Hepatocyte (in vitro differentiated cells): ENCODE data around the gene FOXP4. TPM values are rescaled to one million over a fixed set of nuclear protein-coding genes. Genes with fewer than 3 reads are reported as not detected.

ENCODE experiments used
- DNase-seq: peaks from one replicate; pipeline ENCODE4 v3.0.0-alpha.2; 2016; ENCODE audit warnings: low spot score
- H2AFZ ChIP-seq: fragments of 200-600 bp; sonication (generic); 2 replicates; pipeline ENCODE4 v1.6.0; 2016; ENCODE audit warnings: antibody characterized with exemption, mild to moderate bottlenecking
- H3K27ac ChIP-seq: fragments of 200-600 bp; sonication (generic); 2 replicates; pipeline ENCODE4 v1.5.1; 2016; ENCODE audit warnings: mild to moderate bottlenecking
- H3K27me3 ChIP-seq: fragments of 200-600 bp; sonication (generic); 2 replicates; pipeline ENCODE4 v1.6.1; 2016
- H3K36me3 ChIP-seq: fragments of 200-600 bp; sonication (generic); replicated peaks from 2 replicates; pipeline ENCODE4 v1.5.1; 2016; ENCODE audit warnings: low read depth; ENCODE audit not compliant: insufficient read depth
- H3K4me1 ChIP-seq: fragments of 200-600 bp; sonication (generic); 2 replicates; pipeline ENCODE4 v1.5.1; 2016; ENCODE audit warnings: mild to moderate bottlenecking, moderate library complexity; ENCODE audit not compliant: insufficient read depth
- H3K4me2 ChIP-seq: fragments of 200-600 bp; sonication (generic); 2 replicates; pipeline ENCODE4 v1.6.0; 2016
- H3K4me3 ChIP-seq: fragments of 200-600 bp; sonication (generic); 2 replicates; pipeline ENCODE4 v1.5.1; 2016; ENCODE audit warnings: mild to moderate bottlenecking
- H3K79me2 ChIP-seq: fragments of 200-600 bp; sonication (generic); 2 replicates; pipeline ENCODE4 v1.6.0; 2017; ENCODE audit warnings: mild to moderate bottlenecking
- H3K9me2 ChIP-seq: fragments of 200-600 bp; sonication (generic); replicated peaks from 2 replicates; pipeline ENCODE4 v1.6.0; 2017; ENCODE audit warnings: mild to moderate bottlenecking; ENCODE audit not compliant: insufficient read depth
- H3K9me3 ChIP-seq: fragments of 200-600 bp; sonication (generic); 2 replicates; pipeline ENCODE4 v1.5.1; 2016; ENCODE audit warnings: low read depth, mild to moderate bottlenecking
- H4K20me1 ChIP-seq: fragments of 200-600 bp; sonication (generic); 2 replicates; pipeline ENCODE4 v1.6.0; 2016; ENCODE audit warnings: mild to moderate bottlenecking; ENCODE audit not compliant: insufficient read depth, poor library complexity, severe bottlenecking
- EZH2 ChIP-seq: fragments of 200-600 bp; sonication (generic); IDR thresholded peaks from 2 replicates; pipeline ENCODE4 v1.6.1; 2016; ENCODE audit warnings: antibody characterized with exemption, mild to moderate bottlenecking, borderline replicate concordance
- EZH2phosphoT487 ChIP-seq: fragments of 200-600 bp; sonication (generic); IDR thresholded peaks from one replicate; pipeline ENCODE4 v1.6.1; 2018; ENCODE audit warnings: antibody characterized with exemption, mild to moderate bottlenecking, low read depth, moderate library complexity; ENCODE audit not compliant: unreplicated experiment, severe bottlenecking
- WGBS: methylation state at CpG from one replicate; pipeline ENCODE4 v1.1.6; 2016; ENCODE audit warnings: low lambda C conversion rate; ENCODE audit errors: missing lambda C conversion rate; 5-methylcytosine and 5-hydroxymethylcytosine counted together
- polyA plus RNA-seq: library from polyadenylated mRNA; unstranded; fragments of >200 nt; fragmentation: Nextera tagmentation; extraction: Ambion mirVana; gene quantifications from 2 replicates; pipeline ENCODE4 v1.2.1, GENCODE V29; 2016
- total RNA-seq: library from RNA; depleted of rRNA; stranded (reverse); fragments of >200 nt; gene quantifications from 2 replicates; pipeline ENCODE4 v1.2.3, GENCODE V29; 2014
- TF ChIP-seq, protein P1 (sequence below): fragments of 200-600 bp; sonication (generic); IDR thresholded peaks from 2 replicates; pipeline ENCODE4 v1.5.1; 2016; ENCODE audit warnings: antibody characterized with exemption, mild to moderate bottlenecking; ENCODE audit not compliant: poor library complexity

The FOXP4 gene
- total and polyA plus RNA-seq, 2 experiments from 2014 or later, result 24.3 to 87.8 TPM

DNA sequence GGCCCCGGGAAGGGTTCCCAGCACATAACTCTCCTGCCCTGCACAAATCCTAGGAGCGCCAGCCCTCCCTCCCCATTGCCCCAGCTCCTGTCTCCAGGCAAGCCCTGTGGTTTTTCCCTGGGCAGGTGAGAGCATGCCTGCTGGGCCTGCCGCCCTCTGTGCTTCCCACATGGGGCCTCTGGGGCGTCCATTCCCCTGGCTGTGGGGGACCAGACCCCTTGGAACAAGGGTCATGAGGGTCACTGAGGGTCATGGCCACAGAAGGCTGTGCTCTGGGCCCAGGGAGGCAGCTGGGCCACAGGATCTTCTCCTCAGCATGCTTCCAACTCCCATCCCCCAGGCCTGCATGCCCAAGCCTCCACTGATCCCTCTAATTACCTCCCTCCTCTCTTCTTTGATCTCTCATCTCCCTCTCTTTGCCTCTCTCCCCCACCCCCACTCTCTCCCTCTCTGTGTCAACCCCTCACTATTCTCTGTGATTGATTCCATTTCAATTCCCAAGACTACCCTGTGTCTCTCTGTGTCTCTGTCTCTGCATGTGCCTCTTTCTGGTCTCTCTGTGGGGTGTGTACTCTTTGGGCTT, 98.2 kb downstream of the FOXP4 start:
- Histone ChIP-seq H3K79me2 (peaks cover 50% of the 10 kb centered on the region), H3K4me2 (peak overlapping the region; percentile 59), H4K20me1 (peaks cover 52% of the 10 kb centered on the region), H3K9me3 (no peaks in the 10 kb centered on the region), H2AFZ (no peak overlapping the region), H3K27me3 (peaks cover 4% of the 10 kb centered on the region), H3K36me3 (no peaks in the 10 kb centered on the region), H3K4me3 (no peak overlapping the region), H3K4me1 (peaks cover 58% of the 10 kb centered on the region), H3K27ac (no peak overlapping the region), H3K9me2 (no peaks in the 10 kb centered on the region)
- no peak for TF ChIP-seq EZH2
- TF ChIP-seq EZH2phosphoT487, result no peak
- TF ChIP-seq, protein P1, sequence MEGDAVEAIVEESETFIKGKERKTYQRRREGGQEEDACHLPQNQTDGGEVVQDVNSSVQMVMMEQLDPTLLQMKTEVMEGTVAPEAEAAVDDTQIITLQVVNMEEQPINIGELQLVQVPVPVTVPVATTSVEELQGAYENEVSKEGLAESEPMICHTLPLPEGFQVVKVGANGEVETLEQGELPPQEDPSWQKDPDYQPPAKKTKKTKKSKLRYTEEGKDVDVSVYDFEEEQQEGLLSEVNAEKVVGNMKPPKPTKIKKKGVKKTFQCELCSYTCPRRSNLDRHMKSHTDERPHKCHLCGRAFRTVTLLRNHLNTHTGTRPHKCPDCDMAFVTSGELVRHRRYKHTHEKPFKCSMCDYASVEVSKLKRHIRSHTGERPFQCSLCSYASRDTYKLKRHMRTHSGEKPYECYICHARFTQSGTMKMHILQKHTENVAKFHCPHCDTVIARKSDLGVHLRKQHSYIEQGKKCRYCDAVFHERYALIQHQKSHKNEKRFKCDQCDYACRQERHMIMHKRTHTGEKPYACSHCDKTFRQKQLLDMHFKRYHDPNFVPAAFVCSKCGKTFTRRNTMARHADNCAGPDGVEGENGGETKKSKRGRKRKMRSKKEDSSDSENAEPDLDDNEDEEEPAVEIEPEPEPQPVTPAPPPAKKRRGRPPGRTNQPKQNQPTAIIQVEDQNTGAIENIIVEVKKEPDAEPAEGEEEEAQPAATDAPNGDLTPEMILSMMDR, result no peak
- DNase-seq, result no peak
- WGBS, result 47% methylated on average over 4 of the region's 4 CpGs

- peaks cover 52% of the 10 kb centered on the region for H4K20me1 ChIP-seq
- no peak for DNase-seq
- no peaks in the 10 kb centered on the region for H3K9me3 ChIP-seq
- H3K79me2 ChIP-seq, result peaks cover 49% of the 10 kb centered on the region
- H3K4me2 ChIP-seq, result peak overlapping the region; percentile 59
- H3K4me1 ChIP-seq, result peaks cover 57% of the 10 kb centered on the region
- no peaks in the 10 kb centered on the region for H3K36me3 ChIP-seq
- H3K27me3 ChIP-seq, result no peaks in the 10 kb centered on the region
- no peaks in the 10 kb centered on the region for H3K9me2 ChIP-seq
- no peak overlapping the region for H2AFZ ChIP-seq
- 50% methylated on average over 9 of the region's 12 CpGs for WGBS
- H3K27ac ChIP-seq, result no peak overlapping the region
- H3K4me3 ChIP-seq, result no peak overlapping the region
- TF ChIP-seq EZH2 (no peak), EZH2phosphoT487 (no peak)
- TF ChIP-seq, protein P1, result no peak
These were observed 98.9 kb downstream of the FOXP4 start for GRCh38 chr6:41645007-41645618.

DNA sequence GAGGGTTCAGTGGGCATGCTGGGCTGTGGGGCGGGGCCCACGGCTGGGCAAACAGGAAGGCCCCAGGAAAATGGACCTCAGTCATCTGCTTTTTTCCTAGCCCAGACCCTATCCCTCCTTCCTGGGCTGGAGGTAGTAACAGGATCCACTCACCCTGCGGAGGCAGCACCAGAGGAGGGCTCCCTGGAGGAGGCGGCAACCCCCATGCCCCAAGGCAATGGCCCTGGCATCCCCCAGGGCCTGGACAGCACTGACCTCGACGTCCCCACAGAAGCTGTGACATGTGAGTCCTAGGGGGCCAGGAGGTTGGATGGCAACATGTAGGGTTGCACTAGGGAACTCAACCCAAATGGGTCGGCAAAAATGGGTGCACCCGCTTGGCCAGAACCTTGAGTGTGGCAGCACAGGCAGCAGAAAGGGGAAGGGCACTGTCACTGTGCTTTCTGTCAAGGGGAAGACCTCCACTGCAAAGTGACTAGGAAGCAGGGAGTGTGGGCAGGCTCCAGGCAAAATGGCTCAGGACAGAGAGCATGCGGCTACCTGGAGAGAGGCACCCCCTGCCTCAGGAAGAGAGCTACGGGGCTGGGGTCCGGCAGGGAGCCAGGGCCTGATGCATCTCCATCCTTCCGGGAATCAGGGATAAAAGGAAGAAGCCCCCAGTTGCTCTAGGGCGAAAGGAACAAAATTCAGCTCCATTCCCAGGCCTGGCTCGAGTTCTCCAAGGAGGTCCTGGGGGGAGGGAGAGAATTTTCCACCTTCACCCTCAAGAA, 100.0 kb downstream of the FOXP4 start:
- H3K4me1 ChIP-seq, result peaks cover 46% of the 10 kb centered on the region
- TF ChIP-seq EZH2phosphoT487 (no peak), EZH2 (no peak)
- TF ChIP-seq, protein P1, result no peak
- H3K9me2 ChIP-seq, result no peaks in the 10 kb centered on the region
- no peaks in the 10 kb centered on the region for H3K36me3 ChIP-seq
- no peaks in the 10 kb centered on the region for H3K27me3 ChIP-seq
- peaks cover 51% of the 10 kb centered on the region for H4K20me1 ChIP-seq
- H3K27ac ChIP-seq, result no peak overlapping the region
- no peak overlapping the region for H3K4me2 ChIP-seq
- DNase-seq, result no peak
- H3K4me3 ChIP-seq, result no peak overlapping the region
- H2AFZ ChIP-seq, result no peak overlapping the region
- peaks cover 38% of the 10 kb centered on the region for H3K79me2 ChIP-seq
- 86% methylated on average over 14 of the region's 14 CpGs for WGBS
- H3K9me3 ChIP-seq, result no peaks in the 10 kb centered on the region
